ENCODE data around the gene ST6GAL1. TPM values are rescaled to one million over a fixed set of nuclear protein-coding genes. Genes with fewer than 3 reads are reported as not detected.

Gene ST6GAL1
- total RNA-seq, 4 donors from 2014 or later, result 18.0 to 32.2 (median 20.9) TPM

- TF ChIP-seq POLR2AphosphoS5 (IDR thresholded peaks at IDR 0.05) (no peak), POLR2A (IDR thresholded peaks at IDR 0.05) (no peak), CTCF (IDR thresholded peaks at IDR 0.05) (no peak), EP300 (IDR thresholded peaks at IDR 0.05) (no peak)
- H3K4me3 ChIP-seq, result no peak overlapping the region
- no peak for ATAC-seq
- peaks cover 0 to 6% (median 0%) of the 10 kb centered on the region in 3 donors for H3K9me3 ChIP-seq
- 63 to 83% methylated on average over 3 to 5 of the region's 5 CpGs for WGBS, 2 donors (ENCODE audit: low coverage in 1 of 2)
- no peaks in the 10 kb centered on the region for H3K4me1 ChIP-seq
- H3K36me3 ChIP-seq, result peaks cover 0 to 34% of the 10 kb centered on the region in 2 donors
- H3K27me3 ChIP-seq, result no peaks in the 10 kb centered on the region
- no peak overlapping the region for H3K27ac ChIP-seq
Measured at GRCh38 chr3:187072511-187072910, 142.2 kb downstream of the ST6GAL1 start.

GRCh38 chr3:187073581-187074098 lies 143.3 kb downstream of the ST6GAL1 start:
- no peak for TF ChIP-seq CTCF (IDR thresholded peaks at IDR 0.05)
- no peak for TF ChIP-seq POLR2A (IDR thresholded peaks at IDR 0.05)
- no peak for TF ChIP-seq POLR2AphosphoS5 (IDR thresholded peaks at IDR 0.05)
- TF ChIP-seq EP300 (IDR thresholded peaks at IDR 0.05), result no peak
- no peaks in the 10 kb centered on the region for H3K4me1 ChIP-seq
- H3K27me3 ChIP-seq, result no peaks in the 10 kb centered on the region
- ATAC-seq, result no peak
- H3K36me3 ChIP-seq, result peaks cover 0 to 39% of the 10 kb centered on the region in 2 donors
- no peak overlapping the region for H3K27ac ChIP-seq
- H3K4me3 ChIP-seq, result no peak overlapping the region
- WGBS, 2 donors (ENCODE audit: low coverage in 1 of 2), result 100% methylated on average over 2 of the region's 5 CpGs; no CpG with 5 or more reads in 1 of the 2 donors
- peaks cover 0 to 6% (median 0%) of the 10 kb centered on the region in 3 donors for H3K9me3 ChIP-seq

GRCh38 chr3:187074846-187075245 lies 144.5 kb downstream of the ST6GAL1 start:
- Histone ChIP-seq H3K27me3 (no peaks in the 10 kb centered on the region), H3K9me3 (peaks cover 0 to 2% (median 0%) of the 10 kb centered on the region in 3 donors), H3K36me3 (peaks cover 0 to 39% of the 10 kb centered on the region in 2 donors), H3K4me1 (no peaks in the 10 kb centered on the region), H3K27ac (no peak overlapping the region), H3K4me3 (no peak overlapping the region)
- TF ChIP-seq POLR2A (IDR thresholded peaks at IDR 0.05), result no peak
- no peak for TF ChIP-seq EP300 (IDR thresholded peaks at IDR 0.05)
- no peak for TF ChIP-seq POLR2AphosphoS5 (IDR thresholded peaks at IDR 0.05)
- no peak for TF ChIP-seq CTCF (IDR thresholded peaks at IDR 0.05)
- ATAC-seq, result no peak

GRCh38 chr3:187076297-187076696 lies 146.0 kb downstream of the ST6GAL1 start:
- peaks cover 0 to 39% of the 10 kb centered on the region in 2 donors for H3K36me3 ChIP-seq
- no peaks in the 10 kb centered on the region for H3K27me3 ChIP-seq
- no peaks in the 10 kb centered on the region for H3K4me1 ChIP-seq
- 83% methylated on average over 5 of the region's 6 CpGs; no CpG with 5 or more reads in 1 of the 2 donors for WGBS, 2 donors (ENCODE audit: low coverage in 1 of 2)
- no peaks in the 10 kb centered on the region for H3K9me3 ChIP-seq
- TF ChIP-seq EP300 (IDR thresholded peaks at IDR 0.05) (no peak), CTCF (IDR thresholded peaks at IDR 0.05) (no peak), POLR2AphosphoS5 (IDR thresholded peaks at IDR 0.05) (no peak), POLR2A (IDR thresholded peaks at IDR 0.05) (no peak)
- no peak for ATAC-seq
- H3K27ac ChIP-seq, result no peak overlapping the region
- H3K4me3 ChIP-seq, result no peak overlapping the region

- Histone ChIP-seq H3K27ac (no peak overlapping the region), H3K27me3 (no peaks in the 10 kb centered on the region), H3K36me3 (peaks cover 0 to 39% of the 10 kb centered on the region in 2 donors), H3K9me3 (no peaks in the 10 kb centered on the region), H3K4me3 (no peak overlapping the region), H3K4me1 (no peaks in the 10 kb centered on the region)
- no peak for ATAC-seq
- no peak for TF ChIP-seq EP300 (IDR thresholded peaks at IDR 0.05)
- TF ChIP-seq POLR2AphosphoS5 (IDR thresholded peaks at IDR 0.05), result no peak
- no peak for TF ChIP-seq CTCF (IDR thresholded peaks at IDR 0.05)
- TF ChIP-seq POLR2A (IDR thresholded peaks at IDR 0.05), result no peak
- 86% methylated on average over 2 of the region's 3 CpGs; no CpG with 5 or more reads in 1 of the 2 donors for WGBS, 2 donors (ENCODE audit: low coverage in 1 of 2)
Measured at GRCh38 chr3:187077085-187077484, 146.8 kb downstream of the ST6GAL1 start.

All from gastroesophageal sphincter (tissue), 4 donors.